H54 (cell line): ENCODE results near the gene CSNK1A1L.

ENCODE experiments used
- DNase-seq: peaks from one replicate; pipeline ENCODE4 v3.0.0; 2011; ENCODE audit warnings: low spot score, mixed read lengths; ENCODE audit not compliant: insufficient read length
- FAIRE-seq: peaks from 3 replicates; lab custom pipeline; 2011; peaks lifted over from hg19 to GRCh38; lab: Jason Lieb, UNC
- POLR2A ChIP-seq: IDR thresholded peaks from 2 replicates; pipeline ENCODE4 v1.6.1; 2011; ENCODE audit warnings: low read depth, mild to moderate bottlenecking, low read length

The CSNK1A1L gene

GRCh38 chr13:37105251-37105714, at the start of gene CSNK1A1L:
Gene CSNK1A1L (minus strand): TSS chr13:37105664. CDS start chr13:37105256, 408 bp downstream.
- no peak for TF ChIP-seq POLR2A
- FAIRE-seq, result no peak
- no peak for DNase-seq

DNA sequence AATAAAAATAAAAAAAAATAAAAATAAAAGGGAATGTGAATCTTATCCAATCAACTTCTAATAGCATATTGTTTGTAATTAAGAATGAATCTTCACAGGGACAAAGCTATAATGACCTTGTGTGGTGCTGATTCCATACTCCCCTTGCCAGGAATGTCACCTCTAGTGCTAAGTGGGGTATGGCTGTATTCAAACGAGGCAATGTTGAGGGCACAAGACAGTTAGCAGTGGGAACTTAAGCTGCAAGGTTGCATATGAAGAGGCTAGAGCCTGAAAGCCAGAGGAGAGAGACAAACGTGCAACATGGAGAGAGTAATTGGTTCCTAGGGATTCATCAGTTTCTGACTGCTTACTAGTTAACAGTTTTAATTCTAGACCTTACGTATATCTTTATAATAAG, 43.9 kb upstream of the CSNK1A1L start:
- DNase-seq (no peak), FAIRE-seq (no peak)
- TF ChIP-seq POLR2A, result no peak

GRCh38 chr13:37148501-37148900, 43.0 kb upstream of the CSNK1A1L start:
- no peak for TF ChIP-seq POLR2A
- FAIRE-seq (no peak), DNase-seq (no peak)

GRCh38 chr13:37144661-37145060, 39.2 kb upstream of the CSNK1A1L start:
- no peak for DNase-seq
- no peak for TF ChIP-seq POLR2A
- no peak for FAIRE-seq

DNA sequence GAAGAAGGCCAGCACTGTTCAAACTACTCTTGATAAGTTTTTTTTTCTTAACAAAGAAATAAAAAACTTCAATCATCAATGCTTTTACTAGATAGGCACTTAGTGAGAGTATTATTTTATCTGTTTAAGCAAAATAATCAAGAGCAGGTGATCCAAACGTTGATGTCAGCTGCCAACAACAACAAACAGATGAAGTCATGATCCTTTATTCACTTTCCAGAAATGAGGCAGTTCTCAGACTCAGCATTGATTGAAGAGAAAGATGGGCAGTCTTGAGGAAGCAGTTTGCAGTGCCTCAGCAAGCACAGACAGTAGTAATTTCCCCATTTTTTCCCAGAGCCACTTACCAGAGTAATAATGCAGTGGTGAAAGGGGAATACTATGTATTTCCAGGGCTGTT, 38.4 kb upstream of the CSNK1A1L start:
- DNase-seq, result no peak
- FAIRE-seq, result no peak
- TF ChIP-seq POLR2A, result no peak

DNA sequence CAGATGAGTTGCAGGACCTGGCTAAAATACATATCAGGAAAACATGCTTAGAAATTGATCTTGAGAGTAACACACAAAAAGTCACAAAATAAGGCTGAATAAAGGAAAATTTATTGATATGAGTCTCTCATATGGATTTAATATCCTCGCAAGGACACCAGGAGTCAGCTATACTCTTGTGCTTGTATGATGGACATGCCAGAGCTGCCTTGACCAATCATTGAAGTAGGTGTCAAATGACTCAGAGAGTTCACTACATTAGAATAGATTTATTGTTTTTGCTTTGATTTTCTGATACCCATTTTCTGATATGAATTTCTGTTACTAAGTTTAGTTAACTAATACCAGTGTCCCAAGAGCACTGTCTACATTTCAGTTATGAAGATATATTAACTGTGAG, 37.4 kb upstream of the CSNK1A1L start:
- DNase-seq, result no peak
- no peak for TF ChIP-seq POLR2A
- FAIRE-seq, result no peak

- FAIRE-seq (no peak), DNase-seq (no peak)
- TF ChIP-seq POLR2A, result no peak
These were observed 35.5 kb upstream of the CSNK1A1L start for GRCh38 chr13:37141011-37141410.

GRCh38 chr13:37139356-37139755, 33.9 kb upstream of the CSNK1A1L start:
- FAIRE-seq, result no peak
- no peak for TF ChIP-seq POLR2A
- DNase-seq, result no peak

DNA sequence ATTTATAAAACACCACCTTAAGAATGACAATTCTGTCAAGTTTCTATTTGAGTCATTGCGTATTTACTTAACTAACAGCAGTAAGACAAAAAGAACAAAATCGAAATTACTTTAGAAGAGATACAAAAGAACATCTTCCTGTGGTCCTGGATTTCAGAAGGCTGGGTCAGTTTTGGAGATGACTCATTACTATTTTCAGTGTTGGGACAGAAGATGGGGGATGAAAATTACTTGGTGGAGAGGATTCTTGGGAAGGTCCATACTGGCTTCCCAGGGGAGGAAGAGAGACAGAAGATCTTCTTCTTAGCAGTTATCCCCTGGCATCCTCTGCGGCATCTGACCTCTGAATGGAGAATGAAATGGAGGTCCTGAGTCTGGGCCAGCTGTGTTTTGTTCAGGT, 33.5 kb upstream of the CSNK1A1L start:
- TF ChIP-seq POLR2A, result no peak
- no peak for FAIRE-seq

GRCh38 chr13:37138169-37138568, 32.7 kb upstream of the CSNK1A1L start:
- DNase-seq, result no peak
- no peak for TF ChIP-seq POLR2A
- FAIRE-seq, result no peak

More for the DNA sequence above, 33.5 kb upstream of the CSNK1A1L start:
- DNase-seq, result no peak

DNA sequence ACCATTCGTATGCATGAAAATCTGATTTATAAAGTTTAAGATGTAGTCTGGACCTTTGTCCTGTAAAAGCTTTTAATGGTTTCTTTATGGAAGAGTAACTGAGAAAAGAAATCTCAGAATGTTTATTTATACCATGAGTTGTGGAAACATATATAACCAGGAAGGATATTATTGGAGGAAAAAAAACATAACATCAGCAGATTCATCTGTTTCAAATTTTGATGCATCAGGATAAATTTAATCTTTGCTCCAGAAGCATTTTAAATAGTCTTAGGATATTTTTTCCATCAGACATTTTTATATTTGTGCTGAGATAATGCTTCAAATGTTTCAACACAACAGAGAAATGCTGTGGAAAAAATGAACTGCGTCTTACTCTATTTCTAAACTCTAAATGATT, 31.2 kb upstream of the CSNK1A1L start:
- no peak for TF ChIP-seq POLR2A
- DNase-seq (no peak), FAIRE-seq (no peak)

GRCh38 chr13:37136187-37136586, 30.7 kb upstream of the CSNK1A1L start:
- TF ChIP-seq POLR2A, result no peak
- FAIRE-seq, result no peak
- DNase-seq, result no peak

GRCh38 chr13:37134411-37135041, 29.1 kb upstream of the CSNK1A1L start:
- TF ChIP-seq POLR2A, result no peak
- DNase-seq (no peak), FAIRE-seq (no peak)

GRCh38 chr13:37132211-37132610, 26.7 kb upstream of the CSNK1A1L start:
- no peak for TF ChIP-seq POLR2A
- DNase-seq, result no peak
- no peak for FAIRE-seq

- FAIRE-seq, result no peak
- no peak for TF ChIP-seq POLR2A
- no peak for DNase-seq
These were observed 25.6 kb upstream of the CSNK1A1L start for GRCh38 chr13:37131092-37131491.
